GM12801 (cell line): ENCODE measurements around the gene RAB21.

Experiments used
- TF ChIP-seq, protein P1 (sequence below): IDR thresholded peaks from one replicate; pipeline ENCODE4 v1.5.1; 2011; ENCODE audit warnings: control low read depth; ENCODE audit not compliant: insufficient read length; ENCODE audit errors: extremely low read depth

Gene RAB21

DNA sequence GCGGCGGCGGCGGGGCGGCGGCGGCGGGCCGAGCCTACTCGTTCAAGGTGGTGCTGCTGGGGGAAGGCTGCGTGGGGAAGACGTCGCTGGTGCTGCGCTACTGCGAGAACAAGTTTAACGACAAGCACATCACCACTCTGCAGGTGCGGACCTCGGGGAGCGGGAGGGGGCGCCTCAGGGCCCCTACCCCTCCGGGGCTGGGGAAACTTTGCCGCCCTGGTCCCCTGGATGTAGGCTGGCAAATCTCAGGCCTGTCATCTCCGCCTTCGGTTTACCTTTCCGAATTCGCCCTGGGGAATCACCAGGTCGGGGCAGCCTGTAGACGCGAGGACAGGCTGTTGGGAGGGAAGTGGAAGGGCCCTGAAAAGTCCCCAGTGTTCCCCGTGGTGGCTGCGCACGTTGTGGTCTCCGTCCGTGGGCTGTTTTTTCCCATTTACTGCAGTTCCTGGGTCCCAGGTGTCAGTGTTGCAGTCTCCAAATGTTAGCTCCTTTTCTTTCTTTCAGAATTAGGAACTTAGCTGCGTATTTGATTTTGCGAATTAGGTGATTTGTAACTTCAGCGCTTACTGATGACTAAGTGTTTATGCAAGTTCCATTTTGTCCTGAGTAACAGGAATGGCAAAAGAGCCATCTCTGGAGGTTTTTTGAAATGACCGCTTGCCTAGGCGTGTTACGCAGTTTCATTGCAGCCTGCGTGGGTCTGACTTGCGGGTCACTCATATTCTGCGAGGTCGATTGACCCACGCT lies 656 bp downstream of the RAB21 start:
- TF ChIP-seq, protein P1, sequence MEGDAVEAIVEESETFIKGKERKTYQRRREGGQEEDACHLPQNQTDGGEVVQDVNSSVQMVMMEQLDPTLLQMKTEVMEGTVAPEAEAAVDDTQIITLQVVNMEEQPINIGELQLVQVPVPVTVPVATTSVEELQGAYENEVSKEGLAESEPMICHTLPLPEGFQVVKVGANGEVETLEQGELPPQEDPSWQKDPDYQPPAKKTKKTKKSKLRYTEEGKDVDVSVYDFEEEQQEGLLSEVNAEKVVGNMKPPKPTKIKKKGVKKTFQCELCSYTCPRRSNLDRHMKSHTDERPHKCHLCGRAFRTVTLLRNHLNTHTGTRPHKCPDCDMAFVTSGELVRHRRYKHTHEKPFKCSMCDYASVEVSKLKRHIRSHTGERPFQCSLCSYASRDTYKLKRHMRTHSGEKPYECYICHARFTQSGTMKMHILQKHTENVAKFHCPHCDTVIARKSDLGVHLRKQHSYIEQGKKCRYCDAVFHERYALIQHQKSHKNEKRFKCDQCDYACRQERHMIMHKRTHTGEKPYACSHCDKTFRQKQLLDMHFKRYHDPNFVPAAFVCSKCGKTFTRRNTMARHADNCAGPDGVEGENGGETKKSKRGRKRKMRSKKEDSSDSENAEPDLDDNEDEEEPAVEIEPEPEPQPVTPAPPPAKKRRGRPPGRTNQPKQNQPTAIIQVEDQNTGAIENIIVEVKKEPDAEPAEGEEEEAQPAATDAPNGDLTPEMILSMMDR = no peak

DNA sequence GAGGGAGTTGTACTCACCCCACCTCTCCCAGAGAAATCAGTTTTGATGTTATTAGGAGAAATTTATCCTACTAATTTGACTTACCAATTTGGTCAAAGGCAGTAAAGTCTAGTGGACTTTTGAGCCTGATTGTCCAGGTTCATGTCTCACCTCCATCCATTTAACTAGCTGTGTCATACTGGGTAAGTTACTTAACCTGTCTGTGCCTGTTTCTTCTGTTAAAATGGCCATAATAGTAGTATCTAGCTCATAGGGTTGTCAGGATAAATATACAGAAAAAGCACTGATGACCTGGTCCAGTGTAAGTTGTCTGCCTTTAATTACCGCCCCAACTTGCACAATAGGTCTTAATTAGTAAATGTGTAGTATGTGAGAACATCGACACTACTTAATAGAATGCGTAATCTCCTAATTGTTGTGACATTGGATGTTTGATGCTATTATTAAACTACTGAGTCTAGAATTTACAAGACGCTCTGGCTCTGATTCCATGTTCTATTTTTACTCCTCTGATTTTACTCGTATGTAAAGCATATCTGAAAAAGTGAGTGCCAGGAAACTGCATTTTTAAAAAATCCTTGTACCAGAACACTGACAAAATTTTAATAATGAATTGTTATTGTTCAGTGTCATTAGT lies 1.5 kb downstream of the RAB21 start:
- TF ChIP-seq, protein P1 = no peak

DNA sequence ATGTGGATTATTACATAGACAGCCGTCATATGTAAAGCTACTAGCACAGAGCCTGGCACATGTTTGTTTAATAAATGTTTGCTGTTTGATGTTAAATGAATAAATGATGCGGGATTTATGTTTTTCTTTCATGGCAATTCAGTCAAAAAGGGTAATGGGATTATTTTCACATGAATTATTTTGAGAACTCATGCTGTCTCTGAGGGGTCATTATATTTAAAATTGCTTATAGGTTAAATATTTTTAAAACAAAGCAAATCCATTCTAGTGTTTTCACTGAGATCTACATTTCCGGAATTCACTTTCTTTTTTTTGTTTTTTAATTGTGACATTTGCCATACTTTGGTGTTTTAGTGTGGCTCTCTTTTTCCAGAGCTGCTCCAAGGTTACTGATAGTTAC lies 5.3 kb downstream of the RAB21 start:
- TF ChIP-seq, protein P1 = no peak

DNA sequence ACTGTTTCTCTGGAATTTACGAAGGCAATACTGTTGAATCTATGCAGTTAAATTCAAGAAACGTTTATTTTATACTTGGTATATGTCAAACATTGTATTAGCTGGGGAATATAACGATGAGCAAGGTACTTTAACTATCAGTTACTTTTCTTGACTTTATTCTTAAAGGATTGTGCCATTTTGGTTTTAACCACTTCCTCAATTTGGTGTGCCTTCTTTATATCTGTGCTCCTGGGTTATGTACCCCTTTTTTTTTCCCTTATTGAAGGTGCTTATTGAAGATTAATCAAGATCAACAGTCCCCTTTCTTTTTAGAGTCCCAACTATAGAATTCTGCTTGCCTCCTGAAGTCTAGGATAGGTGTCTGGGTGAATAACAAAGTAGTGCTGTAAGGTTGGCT lies 5.8 kb downstream of the RAB21 start:
- TF ChIP-seq, protein P1 = no peak

GRCh38 chr12:71763677-71764379 lies 9.2 kb downstream of the RAB21 start:
- TF ChIP-seq, protein P1 = no peak

- TF ChIP-seq, protein P1 = no peak
These were observed 10.1 kb downstream of the RAB21 start for GRCh38 chr12:71764587-71765321.

DNA sequence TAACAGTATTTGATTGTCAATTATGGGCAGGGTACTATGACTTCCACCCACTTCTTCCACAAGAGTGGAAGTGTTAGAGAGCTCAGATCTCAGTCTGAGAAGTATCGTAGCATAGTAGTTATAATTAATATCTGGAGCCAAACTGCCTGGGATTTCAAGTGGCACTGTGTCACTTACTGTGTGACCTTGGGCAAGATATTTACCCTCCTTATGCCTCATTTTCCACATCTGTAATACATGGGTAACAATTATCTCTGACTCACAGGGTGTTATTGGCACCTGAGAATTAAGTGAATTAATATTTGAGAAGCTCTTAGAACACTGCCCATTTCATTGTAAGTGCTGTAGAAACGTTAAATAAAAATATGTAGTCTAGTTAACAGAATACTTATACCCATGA lies 11.5 kb downstream of the RAB21 start:
- TF ChIP-seq, protein P1 = no peak
